Right kidney (tissue), 1 donor: ENCODE measurements around the gene SLC25A25.
A peak's percentile ranks its signal among the peaks of the same experiment; 100 is the strongest.
"Not testable (repeated sequence)": the region's sequence is repeated elsewhere in the genome, so short reads cannot be mapped to it uniquely, and the experiment has no call there.

ENCODE experiments used
- DNase-seq: peaks from one replicate; pipeline ENCODE4 v3.0.0-alpha.2; 2016

Gene SLC25A25

DNA sequence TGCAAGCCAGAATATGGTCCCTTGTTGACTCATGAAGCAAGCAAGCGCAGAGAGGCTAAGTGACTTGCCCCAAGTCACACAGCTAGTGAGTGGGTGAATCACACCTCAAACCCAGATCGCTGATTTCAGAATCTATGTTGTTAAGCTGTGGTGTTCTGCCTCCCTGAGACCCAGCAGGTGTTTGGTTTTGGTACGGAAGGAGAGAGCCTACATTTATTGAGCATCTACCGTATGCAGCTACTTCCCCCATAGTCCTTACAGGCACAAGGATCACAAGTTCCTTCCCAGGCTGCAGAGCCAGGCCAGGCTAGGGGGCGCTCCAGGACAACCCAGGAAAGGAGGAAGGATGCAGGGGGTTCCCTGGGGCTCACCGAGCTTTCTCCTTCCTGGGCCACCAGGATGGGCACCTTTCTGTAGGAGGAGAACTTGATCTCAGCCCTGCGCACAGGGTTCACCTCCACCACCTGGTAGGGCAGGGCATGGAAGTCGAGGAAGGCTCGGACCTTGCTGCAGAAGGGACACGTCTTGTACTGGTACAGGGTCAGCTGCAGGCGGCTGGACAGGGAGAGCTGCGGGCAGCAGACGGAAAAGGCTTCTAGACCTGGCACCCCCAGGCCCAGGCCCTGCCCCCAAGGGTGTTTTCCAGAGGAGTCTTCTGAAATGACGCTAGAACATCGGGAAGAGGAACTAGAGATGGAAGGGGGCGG is 57.0 kb downstream of the SLC25A25 start:
- no peak for DNase-seq

DNA sequence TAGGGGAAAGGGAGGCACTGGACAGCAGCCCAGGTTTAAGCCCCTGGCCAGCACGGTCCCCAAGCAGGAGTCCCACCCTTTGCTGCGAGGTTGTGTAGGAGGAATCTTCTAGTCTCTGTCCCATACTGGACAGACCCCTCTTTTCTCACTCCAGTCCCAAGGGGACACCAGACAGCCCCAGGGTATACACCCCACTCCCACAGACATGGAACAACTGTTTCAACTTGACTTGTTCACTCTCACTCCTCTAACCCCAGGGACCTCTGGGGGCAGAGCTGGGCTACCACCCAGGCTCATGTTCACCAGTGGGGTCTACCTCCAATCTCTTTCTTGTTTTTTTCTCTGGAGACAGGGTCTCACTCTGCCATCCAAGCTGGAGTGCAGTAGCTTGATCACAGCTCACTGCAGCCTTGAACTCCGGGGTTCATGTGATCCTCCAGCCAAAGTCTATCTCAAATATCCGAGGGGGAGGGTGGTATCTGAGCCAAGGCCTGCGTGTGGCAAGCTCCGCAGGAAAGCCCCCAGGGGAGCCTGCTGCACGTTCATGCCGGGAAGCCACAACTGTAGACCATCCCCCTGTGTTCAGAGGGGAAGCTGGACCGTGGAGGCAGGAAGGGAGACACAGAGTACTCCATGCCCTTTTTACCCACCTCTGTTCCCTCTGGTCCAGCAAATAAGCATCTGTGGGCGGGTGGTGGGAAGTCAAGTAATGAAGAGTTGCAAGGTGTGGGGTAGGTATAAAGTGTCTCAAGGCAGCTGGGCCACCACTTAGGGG is 57.7 kb downstream of the SLC25A25 start:
- DNase-seq = no peak

DNA sequence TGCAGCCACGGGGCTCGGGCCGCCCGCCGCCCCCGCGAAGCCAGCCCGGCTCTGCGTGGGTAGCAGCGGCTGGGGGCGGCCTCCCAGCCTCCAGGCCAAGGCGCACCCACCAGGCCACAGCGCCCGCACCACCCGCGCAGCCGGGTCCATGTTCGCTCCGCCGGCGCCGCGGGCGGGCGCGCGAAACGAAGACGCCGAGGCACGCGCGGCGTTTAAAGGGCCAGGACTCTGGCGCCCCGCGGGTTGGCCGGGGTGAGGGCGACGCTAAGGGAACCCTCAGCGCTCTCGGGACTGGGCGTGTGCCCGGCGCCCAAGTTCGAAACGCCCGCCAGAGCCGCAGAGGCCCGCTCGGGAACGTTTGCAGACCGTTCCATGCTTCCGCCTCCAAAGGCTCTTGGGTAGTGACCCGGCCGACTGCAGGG is 59.5 kb downstream of the SLC25A25 start, which contains the start of gene PTGES2:
Gene PTGES2, minus strand, starts transcription at position 162 of the 422 bp plus-strand sequence. Its CDS starts 12 bp downstream, at position 150.
- peak; percentile 96 for DNase-seq

DNA sequence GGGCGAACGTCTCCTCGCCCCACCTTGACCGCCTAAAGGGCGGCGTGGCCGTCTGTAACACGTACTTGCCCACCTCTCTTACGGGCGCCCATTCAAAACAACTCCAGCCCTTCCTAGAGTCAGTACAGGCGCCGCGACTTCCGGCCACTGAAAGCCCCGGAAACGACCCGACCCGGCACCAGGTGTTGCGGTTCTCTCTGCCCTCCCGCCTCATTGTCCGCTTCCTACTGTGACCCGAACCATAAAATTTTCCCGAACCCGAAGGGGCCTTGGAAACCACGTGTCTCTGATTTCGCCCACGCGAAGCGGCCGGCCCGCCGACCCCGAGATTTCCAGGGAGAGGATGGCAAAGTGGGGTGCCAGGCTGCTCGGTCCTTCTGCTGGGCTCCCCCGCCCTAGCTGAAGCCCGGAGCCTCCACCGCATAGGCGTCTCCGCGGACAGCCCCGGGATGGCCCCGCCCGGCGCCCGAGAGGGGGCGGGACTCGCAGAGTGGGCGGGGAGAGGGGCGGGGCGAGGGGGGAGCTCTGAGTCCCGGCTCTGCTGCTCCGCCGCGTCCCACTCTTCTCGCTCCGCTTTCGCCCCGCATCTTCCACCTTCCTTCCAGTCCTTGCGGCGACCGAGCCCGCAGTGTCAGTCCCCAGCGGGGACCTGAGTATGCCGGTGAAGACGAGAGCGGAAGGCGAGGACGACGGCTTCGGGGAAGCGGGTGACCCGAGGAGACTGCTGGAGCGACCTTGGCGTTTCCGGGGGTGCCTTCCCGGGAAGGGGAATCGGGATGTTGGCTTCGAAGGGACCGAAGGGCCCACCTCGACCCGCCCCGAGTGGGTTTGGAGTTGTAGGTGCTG is 60.2 kb downstream of the SLC25A25 start:
- peak; percentile 99 for DNase-seq

DNA sequence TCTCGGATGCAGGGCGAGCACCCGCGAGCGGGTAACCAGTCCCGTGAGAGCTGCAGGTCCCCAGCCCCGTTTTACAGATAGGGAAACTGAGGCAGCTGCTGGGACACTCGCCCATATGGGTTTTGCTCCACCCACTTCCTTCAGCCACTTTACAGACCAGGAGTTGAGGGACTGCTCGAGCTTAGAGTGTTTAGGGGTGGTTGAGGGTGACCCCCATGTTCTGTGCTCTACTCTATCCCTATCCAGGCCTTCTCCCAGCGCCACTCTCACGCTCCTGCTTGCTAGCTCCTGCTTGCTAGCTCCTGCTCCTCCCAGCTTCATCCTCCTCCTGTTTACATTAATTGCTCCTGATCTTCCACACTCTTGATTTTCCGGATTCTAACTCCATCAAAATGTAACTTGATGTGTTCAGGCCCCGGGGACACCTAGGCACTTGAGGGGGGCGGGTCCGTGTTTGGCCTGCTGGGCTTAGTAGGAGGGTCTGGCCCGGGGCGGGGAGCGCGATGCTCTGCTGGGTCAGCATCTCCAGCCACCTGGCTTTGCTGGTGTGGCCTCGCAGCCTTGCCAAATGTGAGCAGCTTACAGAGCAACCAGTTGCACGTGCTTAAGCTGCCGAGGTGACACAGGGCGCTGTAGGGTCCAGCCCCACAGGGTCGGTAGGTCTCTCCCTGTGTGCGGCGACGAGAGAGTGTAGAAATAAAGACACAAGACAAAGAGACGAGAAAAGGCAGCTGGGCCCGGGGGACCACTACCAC is 61.0 kb downstream of the SLC25A25 start:
- no peak for DNase-seq

DNA sequence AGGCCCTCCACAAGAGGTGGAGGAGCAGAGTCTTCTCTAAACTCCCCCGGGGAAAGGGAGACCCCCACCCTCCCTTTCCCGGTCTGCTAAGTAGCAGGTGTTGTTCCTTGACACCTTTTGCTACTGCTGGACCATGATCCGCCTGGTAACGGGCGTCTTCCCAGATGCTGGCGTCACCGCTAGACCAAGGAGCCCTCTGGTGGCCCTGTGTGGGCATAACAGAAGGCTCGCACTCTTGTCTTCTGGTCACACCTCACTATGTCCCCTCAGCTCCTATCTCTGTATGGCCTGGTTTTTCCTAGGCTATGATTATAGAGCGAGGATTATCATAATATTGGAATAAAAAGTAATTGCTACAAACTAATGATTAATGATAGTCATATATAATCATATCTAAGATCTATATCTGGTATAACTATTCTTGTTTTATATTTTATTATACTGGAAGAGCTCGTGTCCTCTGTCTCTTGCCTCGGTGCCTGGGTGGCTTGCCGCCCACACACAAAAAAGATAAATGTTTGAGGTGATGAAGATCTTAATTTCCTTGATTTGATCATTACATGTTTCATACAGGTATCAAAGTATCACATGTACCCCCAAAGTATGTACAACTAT is 62.1 kb downstream of the SLC25A25 start:
- DNase-seq = not testable (repeated sequence)

DNA sequence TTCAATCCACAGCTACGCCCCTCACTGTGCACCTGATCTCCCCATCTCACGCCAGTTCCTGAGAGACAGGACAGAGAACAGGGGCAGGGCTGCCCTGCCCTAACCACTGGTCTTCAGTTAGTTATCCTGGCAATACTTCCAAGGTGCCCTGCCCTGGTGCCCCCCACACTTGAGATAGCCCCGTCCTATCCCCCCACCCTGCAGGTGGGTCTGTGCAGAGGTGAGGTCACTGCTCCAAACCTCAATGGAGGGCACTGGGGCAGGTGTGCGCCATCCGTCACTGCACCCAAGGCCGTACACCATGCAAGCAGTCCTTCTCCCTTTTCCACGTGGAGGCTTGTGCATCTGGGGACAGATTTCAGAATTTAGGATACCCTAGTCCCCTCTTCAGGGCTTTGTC is 62.6 kb downstream of the SLC25A25 start:
- not testable (repeated sequence) for DNase-seq

DNA sequence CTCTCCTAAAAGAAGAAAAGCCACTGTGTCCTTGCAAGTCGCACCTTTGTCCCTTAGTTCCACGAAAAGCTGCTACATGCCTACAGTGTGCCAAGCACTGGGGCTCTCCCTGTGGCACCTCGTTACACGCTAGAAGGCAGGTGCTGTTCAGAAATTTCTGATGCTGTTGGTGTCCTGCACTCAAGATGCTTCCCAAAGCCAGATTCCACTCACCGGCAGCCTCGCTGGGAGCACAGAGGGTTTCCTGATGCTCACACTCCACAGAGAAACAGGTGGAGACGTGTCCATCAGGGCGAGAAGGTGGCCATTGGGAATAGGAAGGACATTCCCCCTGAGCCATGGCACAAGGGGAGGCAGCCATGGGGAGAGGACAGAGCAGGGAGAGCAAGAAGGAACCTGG is 63.3 kb downstream of the SLC25A25 start:
- not testable (repeated sequence) for DNase-seq

DNA sequence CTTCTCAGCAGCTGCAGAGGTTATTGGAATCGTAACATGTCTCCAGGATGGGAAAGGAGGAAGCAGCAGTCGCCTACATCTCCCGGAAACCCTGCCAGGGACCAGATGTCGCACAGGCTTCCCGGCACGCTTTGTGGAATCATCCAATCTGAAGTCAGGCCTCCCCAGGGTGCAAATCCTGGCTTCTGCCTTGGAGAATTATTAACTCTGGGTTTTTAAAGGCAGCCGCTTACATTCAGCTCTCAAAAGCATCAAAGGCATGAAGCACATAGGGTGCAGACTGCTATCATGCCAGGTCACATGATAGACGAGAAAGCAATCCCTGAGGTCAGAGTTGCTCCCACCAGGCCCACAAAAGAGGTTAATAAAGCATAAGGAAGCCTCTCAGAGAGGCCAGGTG is 64.1 kb downstream of the SLC25A25 start:
- DNase-seq = not testable (repeated sequence)

DNA sequence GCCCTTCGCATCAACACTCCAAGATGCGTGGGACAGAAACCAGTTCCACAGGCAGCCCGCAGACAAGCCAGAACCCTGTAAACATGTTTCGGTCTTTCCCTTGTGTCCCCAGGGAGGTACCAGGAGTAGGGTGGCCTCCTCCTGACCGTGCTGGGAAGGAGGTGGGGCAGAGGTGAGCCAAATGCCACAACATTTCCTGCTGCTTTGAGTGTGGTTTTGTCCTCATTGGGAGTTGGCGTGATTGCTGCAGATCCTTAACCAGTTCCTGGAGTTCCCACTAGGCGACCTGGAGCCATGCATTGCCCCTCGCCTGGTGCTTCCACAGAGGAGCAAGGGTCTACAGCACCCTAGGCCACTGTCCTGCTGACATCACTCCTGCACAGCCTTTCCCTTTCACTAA is 67.5 kb downstream of the SLC25A25 start:
- DNase-seq = not testable (repeated sequence)

DNA sequence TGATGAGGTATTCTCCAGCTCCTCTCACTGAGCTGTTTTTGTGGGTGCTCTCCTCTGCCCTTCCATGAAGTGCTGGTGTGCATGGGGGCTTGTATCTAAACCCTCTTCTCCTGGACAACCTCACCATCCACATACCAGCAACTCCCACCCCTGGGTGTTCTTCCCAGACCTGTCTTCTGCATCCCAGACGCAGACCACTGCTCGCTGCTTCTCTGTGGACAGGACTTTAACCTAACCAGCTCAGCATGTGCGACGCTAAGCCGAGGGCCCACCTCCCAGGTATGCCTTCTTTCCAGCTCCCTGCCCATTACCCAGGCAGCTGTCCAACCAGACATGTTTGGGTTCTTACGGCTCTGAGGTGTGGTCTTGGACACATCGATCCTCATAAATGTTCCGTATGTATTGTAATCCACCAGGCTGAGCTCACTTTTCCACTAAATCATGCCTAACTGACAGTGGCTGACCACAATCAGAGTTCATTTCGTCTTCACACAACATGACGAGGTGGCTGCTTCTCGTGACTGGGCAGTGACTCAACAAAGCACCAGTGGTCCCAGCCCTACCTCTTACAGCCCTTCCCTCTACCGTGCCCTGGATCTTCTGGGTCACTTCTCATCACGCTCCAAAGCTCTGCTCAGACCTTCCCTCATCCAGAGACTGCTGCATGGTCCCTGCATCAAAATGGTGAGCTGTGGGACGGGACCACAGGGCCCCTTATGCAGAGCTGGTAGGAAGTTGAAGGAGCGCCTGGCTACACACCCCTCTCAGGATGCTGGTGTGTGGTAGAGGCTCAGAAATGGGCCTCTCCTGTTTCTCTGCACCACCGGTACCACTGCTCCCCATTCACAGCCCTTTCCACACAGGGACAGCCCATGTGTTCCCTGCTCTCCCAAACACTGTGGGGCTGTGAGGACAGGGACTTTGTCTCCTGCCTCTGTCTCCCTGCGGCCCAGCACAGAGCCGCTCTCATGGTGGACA is 69.1 kb downstream of the SLC25A25 start:
- DNase-seq = no peak

DNA sequence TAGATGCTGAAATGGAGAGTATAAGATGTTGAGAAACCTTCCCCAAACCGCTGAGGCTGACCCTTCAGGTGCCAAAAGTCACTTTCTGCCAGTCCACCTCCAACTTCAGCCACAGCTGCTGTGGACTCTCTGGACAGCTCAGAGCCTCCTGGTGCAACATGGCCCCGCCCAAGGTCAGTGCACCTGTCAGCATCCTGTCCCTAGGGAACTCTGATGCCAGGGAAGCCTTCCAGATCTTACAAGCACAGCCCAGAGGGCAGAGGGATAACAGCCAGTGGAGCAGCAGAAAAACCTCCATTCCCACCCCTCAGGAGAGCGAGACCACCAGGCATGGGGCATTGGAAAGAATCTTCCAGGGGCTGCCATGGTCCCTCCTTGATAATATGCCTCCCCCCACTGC is 70.0 kb downstream of the SLC25A25 start:
- DNase-seq = no peak

DNA sequence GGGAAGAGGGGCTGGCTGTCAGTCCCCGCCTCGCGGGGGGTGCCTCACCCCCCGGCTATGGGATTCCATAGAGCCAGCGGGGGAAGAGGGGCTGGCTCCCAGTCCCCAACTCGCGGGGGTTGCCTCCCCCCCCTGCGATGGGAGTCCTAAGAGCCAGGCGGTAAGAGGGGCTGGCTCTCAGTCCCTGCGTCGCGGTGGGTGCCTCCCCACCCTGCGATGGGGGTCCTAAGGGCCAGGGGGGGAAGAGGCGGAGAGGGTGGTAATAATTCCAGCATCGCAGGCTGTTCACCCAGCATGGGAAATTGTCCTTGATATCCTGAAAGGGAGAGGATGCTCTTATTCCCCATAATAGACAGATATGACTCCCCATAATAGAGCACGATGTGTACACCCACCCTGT is 71.6 kb downstream of the SLC25A25 start:
- no peak for DNase-seq

DNA sequence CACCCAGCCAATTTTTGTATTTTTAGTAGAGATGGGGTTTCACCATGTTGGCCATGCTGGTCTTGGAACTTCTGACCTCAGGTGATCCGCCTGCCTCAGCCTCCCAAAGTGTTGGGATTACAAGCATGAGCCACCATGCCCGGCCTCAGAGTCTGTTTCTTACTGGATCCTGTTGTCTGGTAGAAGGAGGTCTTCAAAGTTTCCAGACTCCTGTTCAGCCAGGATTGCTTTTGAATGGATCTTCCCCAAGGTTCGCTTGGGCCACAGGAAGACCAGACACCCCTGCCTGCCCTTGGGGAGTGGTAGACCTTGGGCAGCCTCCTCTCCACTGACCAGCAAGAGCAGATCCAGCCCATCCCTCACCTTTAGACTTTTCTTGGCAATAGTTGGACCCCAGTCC is 73.6 kb downstream of the SLC25A25 start:
- DNase-seq = no peak

DNA sequence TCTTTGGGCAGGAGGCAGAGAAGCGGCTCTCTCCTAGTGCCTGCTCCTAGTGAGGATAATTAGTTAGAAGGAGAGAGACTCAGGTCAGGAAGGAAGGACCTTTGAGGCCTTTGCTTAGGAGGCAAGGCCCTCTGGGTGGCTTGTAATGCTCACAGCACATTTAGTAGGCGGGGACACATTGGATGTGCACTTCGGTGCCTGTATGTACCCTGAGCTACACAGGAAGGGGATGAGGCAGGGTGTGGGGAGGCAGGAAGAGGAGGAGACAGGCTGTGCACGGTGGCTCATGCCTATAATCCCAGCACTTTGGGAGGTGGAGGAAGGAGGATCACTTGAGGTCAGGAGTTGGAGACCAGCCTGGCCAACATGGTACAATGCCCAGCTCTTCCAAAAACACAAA is 74.0 kb downstream of the SLC25A25 start:
- DNase-seq = no peak

DNA sequence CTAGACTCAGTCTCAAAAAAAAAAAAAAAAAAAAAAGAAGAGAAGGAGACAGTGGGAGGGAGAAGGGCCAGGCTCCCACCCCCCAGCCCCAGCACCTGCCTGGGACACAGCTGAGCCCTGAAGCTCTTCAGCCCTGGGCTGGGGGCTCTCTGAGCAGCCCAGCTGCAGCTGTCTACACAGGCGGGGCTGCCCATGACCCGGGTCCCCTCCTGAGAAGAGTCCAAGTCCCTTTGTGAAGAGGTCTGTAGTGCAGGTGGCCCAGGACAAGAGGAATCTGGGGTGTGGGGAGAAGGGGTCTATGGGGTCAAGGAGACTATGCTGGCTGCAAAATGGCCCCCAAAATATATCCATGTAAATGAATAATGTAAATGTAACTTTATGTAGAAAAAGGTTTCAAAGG is 74.6 kb downstream of the SLC25A25 start:
- DNase-seq = no peak

DNA sequence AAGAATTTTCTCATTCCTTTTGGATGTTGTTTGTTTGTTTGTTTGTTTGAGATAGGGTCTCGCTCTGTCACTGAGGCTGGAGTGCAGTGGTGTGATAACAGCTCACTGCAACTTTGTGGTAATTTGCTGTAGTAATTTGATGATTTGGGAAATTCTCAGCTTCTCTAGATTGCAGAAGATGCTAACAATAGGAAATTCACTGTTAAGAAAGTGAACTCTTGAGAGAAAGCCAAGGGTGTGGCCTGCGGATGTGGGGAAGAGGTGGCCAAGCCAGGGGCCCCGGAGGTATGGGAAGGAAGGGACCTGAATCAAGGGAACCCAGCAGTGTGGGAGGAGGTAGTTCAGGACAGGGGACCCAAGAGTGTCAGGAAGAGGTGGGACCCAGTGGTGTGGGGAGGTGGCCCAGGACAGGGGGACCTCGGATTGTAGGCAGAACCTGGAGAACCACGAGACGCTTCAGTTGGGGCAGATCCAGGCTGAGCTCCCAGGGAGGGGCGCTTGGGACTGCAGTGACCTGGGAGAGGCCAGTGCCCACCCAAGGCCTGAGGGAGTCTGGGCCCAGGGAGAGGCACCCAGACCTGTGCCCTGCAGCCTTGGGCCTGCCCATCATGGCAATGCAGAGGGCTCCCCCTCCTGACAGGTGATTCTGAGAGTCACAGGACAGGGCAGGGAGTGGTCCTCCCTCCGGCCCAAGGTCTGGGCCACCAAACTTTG is 75.7 kb downstream of the SLC25A25 start:
- DNase-seq = no peak

DNA sequence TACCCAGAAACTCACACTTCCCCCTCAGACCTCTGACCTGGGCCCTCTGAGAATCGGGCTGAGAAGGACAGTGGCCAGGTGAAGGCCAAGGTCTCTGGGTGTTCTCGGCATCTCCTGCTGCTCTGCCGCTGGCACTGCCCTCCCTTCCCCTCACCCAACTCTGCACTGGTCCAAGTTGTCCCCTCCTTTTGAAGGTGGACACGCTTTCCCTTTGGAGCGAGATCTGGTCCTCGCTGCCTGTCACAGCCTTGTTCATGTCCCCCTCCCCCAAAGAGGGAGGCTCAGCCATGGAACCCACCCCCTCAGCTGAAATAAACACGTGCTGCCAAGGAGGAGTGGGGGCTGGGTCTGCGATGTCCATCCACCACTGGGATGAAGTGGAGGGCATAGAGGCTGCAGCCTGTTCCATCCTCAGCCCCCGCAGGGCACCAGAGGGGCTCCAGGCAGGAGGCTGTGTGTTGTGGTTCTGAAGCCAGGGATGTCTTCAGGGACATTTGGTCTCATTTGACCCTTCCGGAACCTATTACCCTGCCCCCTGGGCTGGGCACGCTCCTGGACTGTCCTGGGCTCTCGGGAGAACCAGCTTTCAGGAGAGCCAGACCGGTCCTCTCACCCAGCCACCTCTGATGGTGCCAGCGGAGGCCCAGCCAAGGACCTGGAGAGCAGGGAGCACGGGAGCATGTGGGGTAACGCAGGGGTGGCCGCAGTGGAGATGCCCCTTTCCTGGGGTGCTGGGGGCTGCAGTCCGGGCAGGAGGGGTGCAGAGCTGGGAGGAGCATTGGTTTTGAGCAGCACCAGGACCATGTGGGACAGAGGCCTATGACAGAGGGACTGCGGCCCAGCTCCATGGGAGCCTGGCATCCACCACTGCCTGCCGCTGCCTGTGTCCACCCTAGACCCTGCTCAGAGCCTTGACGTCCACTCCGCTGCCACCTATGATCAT is 76.5 kb downstream of the SLC25A25 start:
- no peak for DNase-seq
